ENCODE measurements around the gene PTRHD1. TPM values are rescaled to one million over a fixed set of nuclear protein-coding genes. Genes with fewer than 3 reads are reported as not detected.
A peak's percentile ranks its signal among the peaks of the same experiment; 100 is the strongest.

PTRHD1 gene
- total RNA-seq, 3 donors from 2014 or later (not counting 1 experiment from before 2014, with no cell fraction given) = 12.7 to 22.9 (median 15.9) TPM

DNA sequence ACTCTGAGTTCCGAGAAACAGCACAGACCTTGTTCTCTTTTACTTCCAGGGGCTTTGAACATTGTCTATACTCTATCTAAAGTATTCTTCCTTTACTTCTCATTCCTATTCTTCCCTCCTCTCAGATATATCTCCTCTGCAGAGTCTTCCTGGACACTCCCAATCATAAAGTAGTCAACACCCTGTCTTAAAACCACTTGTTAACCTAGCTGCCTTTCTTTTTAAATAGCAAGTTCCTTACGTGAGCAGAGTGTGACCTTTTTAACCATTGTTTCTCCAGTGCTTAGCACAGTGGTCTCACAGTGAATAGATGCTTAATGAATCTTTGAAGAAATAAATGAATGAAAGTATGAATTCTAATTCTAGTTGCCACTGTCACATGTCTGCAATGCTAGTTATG, 47.4 kb downstream of the PTRHD1 start:
- Mint-ChIP-seq H3K36me3 (peaks cover 7% of the 10 kb centered on the region), H3K4me3 (peak overlapping the region; percentile 72), H3K27me3 (ENCODE audit: low read depth in 2 of 2) (no peaks in the 10 kb centered on the region), H3K9me3 (no peaks in the 10 kb centered on the region), H3K27ac (peak overlapping the region; percentile 88 to 98), H3K4me1 (peaks cover 56 to 60% of the 10 kb centered on the region in 2 donors)
- TF ChIP-seq, protein P1, sequence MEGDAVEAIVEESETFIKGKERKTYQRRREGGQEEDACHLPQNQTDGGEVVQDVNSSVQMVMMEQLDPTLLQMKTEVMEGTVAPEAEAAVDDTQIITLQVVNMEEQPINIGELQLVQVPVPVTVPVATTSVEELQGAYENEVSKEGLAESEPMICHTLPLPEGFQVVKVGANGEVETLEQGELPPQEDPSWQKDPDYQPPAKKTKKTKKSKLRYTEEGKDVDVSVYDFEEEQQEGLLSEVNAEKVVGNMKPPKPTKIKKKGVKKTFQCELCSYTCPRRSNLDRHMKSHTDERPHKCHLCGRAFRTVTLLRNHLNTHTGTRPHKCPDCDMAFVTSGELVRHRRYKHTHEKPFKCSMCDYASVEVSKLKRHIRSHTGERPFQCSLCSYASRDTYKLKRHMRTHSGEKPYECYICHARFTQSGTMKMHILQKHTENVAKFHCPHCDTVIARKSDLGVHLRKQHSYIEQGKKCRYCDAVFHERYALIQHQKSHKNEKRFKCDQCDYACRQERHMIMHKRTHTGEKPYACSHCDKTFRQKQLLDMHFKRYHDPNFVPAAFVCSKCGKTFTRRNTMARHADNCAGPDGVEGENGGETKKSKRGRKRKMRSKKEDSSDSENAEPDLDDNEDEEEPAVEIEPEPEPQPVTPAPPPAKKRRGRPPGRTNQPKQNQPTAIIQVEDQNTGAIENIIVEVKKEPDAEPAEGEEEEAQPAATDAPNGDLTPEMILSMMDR (IDR thresholded peaks at IDR 0.05) = no peak
- intact Hi-C loops (cut with micrococcal nuclease) = loop anchor here (2.0 to 5.0 kb wide), 2 partner anchors 47 to 54 kb away; partner anchors contain the start of genes CENPO and PTRHD1
- peak in 1 of 2 donors; percentile 29 for DNase-seq
- Histone ChIP-seq H3K4me1 (ENCODE audit: control insufficient read depth, insufficient read depth, low read length) (peaks cover 28% of the 10 kb centered on the region), H3K36me3 (ENCODE audit: control insufficient read depth, insufficient read depth, low read length) (peaks cover 22% of the 10 kb centered on the region), H3K27ac (ENCODE audit: low read length) (peak overlapping the region; percentile 74), H3K27me3 (ENCODE audit: control insufficient read depth, insufficient read depth, low read length) (no peaks in the 10 kb centered on the region), H3K4me3 (ENCODE audit: low read length) (no peak overlapping the region), H3K9me3 (ENCODE audit: control insufficient read depth, insufficient read depth, low read length) (no peaks in the 10 kb centered on the region)
- ATAC-seq = peak; percentile 85 to 93 (median 91)
- WGBS (ENCODE audit: insufficient coverage) = 57% methylated on average over 2 of the region's 2 CpGs

DNA sequence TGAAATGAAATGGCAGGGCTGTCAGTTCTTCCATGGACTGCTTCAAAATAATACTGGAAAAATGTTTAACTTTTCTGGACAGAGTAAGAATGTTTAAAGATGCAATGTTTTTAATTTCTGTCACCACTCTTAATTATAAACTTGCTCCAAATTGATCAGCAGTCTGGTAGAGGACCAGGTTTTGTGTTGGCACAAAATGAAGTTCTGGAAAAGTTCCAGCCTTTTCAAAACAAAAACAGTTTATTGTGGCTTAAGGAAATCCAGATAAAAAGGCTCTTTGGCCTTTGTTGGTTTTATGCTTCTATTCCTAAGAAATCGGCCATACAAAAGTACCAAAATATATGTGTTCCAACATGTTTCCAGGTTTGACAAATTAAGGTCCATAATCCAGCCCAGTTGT, 48.8 kb downstream of the PTRHD1 start:
- TF ChIP-seq, protein P1 (IDR thresholded peaks at IDR 0.05) = no peak
- H3K36me3 Mint-ChIP-seq = peaks cover 7% of the 10 kb centered on the region

DNA sequence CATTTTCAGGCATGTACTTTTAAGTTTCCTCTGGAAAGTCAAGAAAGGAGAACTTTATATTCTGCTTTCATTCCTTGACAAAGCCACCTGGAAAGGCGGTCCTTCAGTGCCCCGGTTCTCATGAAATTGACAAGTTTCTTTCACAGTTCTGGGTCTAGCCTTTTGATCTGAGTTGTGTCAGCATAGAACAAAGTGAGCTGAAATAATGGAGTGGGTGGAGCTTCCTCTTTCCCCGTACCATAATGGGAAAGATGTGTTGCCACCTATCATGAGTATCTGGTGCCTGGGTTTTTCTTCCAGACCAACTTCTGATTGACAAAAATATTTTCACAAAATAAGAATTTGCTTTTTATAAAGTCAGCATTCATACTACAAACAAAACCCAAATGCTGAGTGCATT, 49.3 kb downstream of the PTRHD1 start:
- intact Hi-C loops (cut with micrococcal nuclease) = no loop called here
- Histone ChIP-seq H3K4me1 (ENCODE audit: control insufficient read depth, insufficient read depth, low read length) (peaks cover 26% of the 10 kb centered on the region), H3K27ac (ENCODE audit: low read length) (peak overlapping the region; percentile 57), H3K9me3 (ENCODE audit: control insufficient read depth, insufficient read depth, low read length) (no peaks in the 10 kb centered on the region), H3K36me3 (ENCODE audit: control insufficient read depth, insufficient read depth, low read length) (peaks cover 17% of the 10 kb centered on the region), H3K4me3 (ENCODE audit: low read length) (no peak overlapping the region), H3K27me3 (ENCODE audit: control insufficient read depth, insufficient read depth, low read length) (no peaks in the 10 kb centered on the region)
- Mint-ChIP-seq H3K27ac (peak overlapping the region; percentile 88 to 98), H3K4me3 (peak overlapping the region; percentile 52), H3K9me3 (no peaks in the 10 kb centered on the region), H3K27me3 (ENCODE audit: low read depth in 2 of 2) (no peaks in the 10 kb centered on the region), H3K36me3 (peaks cover 7% of the 10 kb centered on the region), H3K4me1 (peaks cover 58 to 63% of the 10 kb centered on the region in 2 donors)
- 45% methylated on average over 3 of the region's 3 CpGs for WGBS (ENCODE audit: insufficient coverage)
- DNase-seq (peak in 1 of 2 donors; percentile 35), ATAC-seq (peak in 2 of 3 donors; percentile 13 to 51)
- TF ChIP-seq, protein P1 (IDR thresholded peaks at IDR 0.05) = no peak

More for the DNA sequence above, 48.8 kb downstream of the PTRHD1 start:
- Mint-ChIP-seq H3K4me1 (peaks cover 58 to 63% of the 10 kb centered on the region in 2 donors), H3K27ac (peak overlapping the region; percentile 88 to 98), H3K4me3 (peak overlapping the region; percentile 67), H3K27me3 (ENCODE audit: low read depth in 2 of 2) (no peaks in the 10 kb centered on the region), H3K9me3 (no peaks in the 10 kb centered on the region)
- Histone ChIP-seq H3K36me3 (ENCODE audit: control insufficient read depth, insufficient read depth, low read length) (peaks cover 21% of the 10 kb centered on the region), H3K4me1 (ENCODE audit: control insufficient read depth, insufficient read depth, low read length) (peaks cover 28% of the 10 kb centered on the region), H3K27me3 (ENCODE audit: control insufficient read depth, insufficient read depth, low read length) (no peaks in the 10 kb centered on the region), H3K27ac (ENCODE audit: low read length) (peak overlapping the region; percentile 57), H3K4me3 (ENCODE audit: low read length) (no peak overlapping the region), H3K9me3 (ENCODE audit: control insufficient read depth, insufficient read depth, low read length) (no peaks in the 10 kb centered on the region)
- ATAC-seq = no peak
- WGBS (ENCODE audit: insufficient coverage) = 100% methylated on average over 1 of the region's 1 CpG
- intact Hi-C loops (cut with micrococcal nuclease) = no loop called here
- no peak for DNase-seq

DNA sequence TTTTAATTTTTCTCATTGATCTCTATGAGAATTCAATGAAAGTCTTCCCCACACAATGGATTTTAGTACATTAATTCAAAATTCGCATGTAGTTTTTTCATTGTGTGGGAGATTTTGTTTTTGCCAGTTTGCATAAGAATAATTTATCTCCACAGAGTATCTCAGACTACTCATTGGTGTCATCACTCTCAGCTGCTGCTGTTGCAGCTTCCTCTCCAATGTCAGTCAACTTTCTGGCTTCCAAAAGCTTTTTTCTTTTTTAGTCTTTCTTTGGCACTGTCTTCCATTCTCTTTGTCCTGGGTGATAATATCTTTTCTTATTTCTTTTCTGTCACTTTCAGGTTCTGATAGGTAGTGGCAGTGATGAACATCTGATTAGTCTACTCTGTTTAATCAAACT, 50.5 kb downstream of the PTRHD1 start:
- no peaks in the 10 kb centered on the region for H3K27me3 Mint-ChIP-seq (ENCODE audit: low read depth in 2 of 2)
- H3K4me1 Mint-ChIP-seq = peaks cover 61 to 65% of the 10 kb centered on the region in 2 donors
- no peaks in the 10 kb centered on the region for H3K9me3 Mint-ChIP-seq
- H3K4me3 Mint-ChIP-seq = peak overlapping the region; percentile 60
- Histone ChIP-seq H3K27me3 (ENCODE audit: control insufficient read depth, insufficient read depth, low read length) (no peaks in the 10 kb centered on the region), H3K36me3 (ENCODE audit: control insufficient read depth, insufficient read depth, low read length) (peaks cover 17% of the 10 kb centered on the region), H3K9me3 (ENCODE audit: control insufficient read depth, insufficient read depth, low read length) (no peaks in the 10 kb centered on the region), H3K4me1 (ENCODE audit: control insufficient read depth, insufficient read depth, low read length) (peaks cover 25% of the 10 kb centered on the region), H3K4me3 (ENCODE audit: low read length) (no peak overlapping the region), H3K27ac (ENCODE audit: low read length) (no peak overlapping the region)
- no peak for ATAC-seq
- intact Hi-C loops (cut with micrococcal nuclease) = no loop called here
- no CpG with 5 or more reads among the region's 1 CpG for WGBS (ENCODE audit: insufficient coverage)
- DNase-seq = no peak
- peaks cover 7% of the 10 kb centered on the region for H3K36me3 Mint-ChIP-seq
- TF ChIP-seq, protein P1 (IDR thresholded peaks at IDR 0.05) = no peak
- peak overlapping the region; percentile 88 to 98 for H3K27ac Mint-ChIP-seq
